HepG2 (cell line): Measurements from ENCODE around the gene IRS1.

ENCODE experiments used
- EZH2 ChIP-seq: conservative IDR thresholded peaks from 2 replicates; pipeline ENCODE4 v1.6.1; 2012; ENCODE audit warnings: mild to moderate bottlenecking, low read depth, low read length, moderate library complexity
- SNAPC5 ChIP-seq: sonication (generic); formaldehyde crosslinking; IDR thresholded peaks from 2 replicates; pipeline ENCODE4 v1.8.1; 2023; ENCODE audit warnings: mild to moderate bottlenecking, missing genetic modification reagents, borderline replicate concordance

GRCh38 chr2:226721541-226721940 is 78.1 kb downstream of the IRS1 start:
- TF ChIP-seq EZH2 (no peak), SNAPC5 (CRISPR knock-in tag) (no peak)
